ENCODE results near the gene CLEC2D. TPM values are rescaled to one million over a fixed set of nuclear protein-coding genes. Genes with fewer than 3 reads are reported as not detected.

The CLEC2D gene
- polyA plus RNA-seq, 1 donor from 2014 or later, result 102 TPM

DNA sequence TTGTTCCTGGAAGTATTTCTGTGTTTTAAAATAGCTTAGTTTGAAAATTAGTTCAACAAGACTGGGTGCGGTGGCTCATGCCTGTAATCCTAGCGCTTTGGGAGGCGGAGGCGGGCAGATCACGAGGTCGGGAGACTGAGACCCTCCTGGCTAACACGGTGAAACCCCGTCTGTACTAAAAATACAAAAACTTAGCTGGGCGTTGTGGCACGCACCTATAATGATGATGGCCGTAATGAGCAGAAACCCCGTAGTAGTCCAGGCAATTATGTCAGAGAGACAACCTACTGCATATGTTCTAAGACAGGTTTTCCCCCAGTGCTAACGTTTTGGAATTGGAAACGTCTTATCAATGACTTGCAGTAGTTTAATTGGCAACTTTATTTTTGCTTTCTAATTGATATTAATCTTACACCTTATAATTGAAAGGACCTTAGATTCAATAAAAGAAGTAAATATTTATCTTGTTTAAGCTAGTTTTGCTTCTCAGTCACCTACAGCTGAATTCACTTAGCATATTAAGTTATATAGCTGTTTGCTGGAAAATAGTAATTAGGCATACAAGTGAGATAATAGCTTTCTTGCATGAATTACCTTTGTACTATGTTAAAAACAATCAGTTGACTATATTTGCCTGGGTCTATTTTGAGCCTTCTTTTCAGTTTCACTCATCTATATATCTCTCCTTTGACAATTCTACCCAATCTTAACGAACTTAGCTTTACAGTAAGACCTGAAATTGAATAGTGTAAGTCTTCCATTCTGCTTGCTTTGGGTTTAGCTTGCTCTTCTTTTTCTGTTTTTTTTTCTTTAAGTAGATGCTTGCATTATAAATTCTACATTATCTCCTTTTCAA, 47.8 kb downstream of the CLEC2D start:
- Mint-ChIP-seq H3K27ac (peak overlapping the region; percentile 82 to 98 (median 93)), H3K27me3 (no peaks in the 10 kb centered on the region), H3K4me3 (peak overlapping the region; percentile 21 to 88 (median 74)), H3K36me3 (peaks cover 11% of the 10 kb centered on the region), H3K4me1 (peaks cover 82 to 88% (median 85%) of the 10 kb centered on the region in 3 donors), H3K9me3 (peaks cover 0 to 1% (median 0%) of the 10 kb centered on the region in 3 donors)

DNA sequence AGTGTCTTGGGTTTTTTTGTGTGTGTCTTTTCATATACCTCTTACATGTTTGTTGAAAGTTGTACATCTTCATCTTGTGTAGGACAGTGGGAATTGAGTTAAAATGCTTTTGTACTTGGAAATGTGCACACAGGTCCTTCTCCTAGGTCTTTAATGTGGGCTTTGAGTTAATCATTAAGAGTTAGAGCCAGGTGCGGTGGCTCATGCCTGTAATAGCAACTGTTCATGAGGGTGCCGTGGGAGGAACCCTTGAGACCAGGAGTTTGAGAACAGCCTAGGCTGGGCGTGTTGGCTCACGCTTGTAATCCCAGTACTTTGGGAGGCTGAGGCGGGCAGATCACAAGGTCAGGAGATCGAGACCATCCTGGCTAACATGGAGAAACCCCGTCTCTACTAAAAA, 49.5 kb downstream of the CLEC2D start:
- H3K27me3 Mint-ChIP-seq, result no peaks in the 10 kb centered on the region
- peaks cover 76 to 84% (median 81%) of the 10 kb centered on the region in 3 donors for H3K4me1 Mint-ChIP-seq
- H3K9me3 Mint-ChIP-seq, result peaks cover 0 to 1% (median 0%) of the 10 kb centered on the region in 3 donors
- H3K4me3 Mint-ChIP-seq, result peak overlapping the region in 3 of 4 donors; percentile 49 to 84 (median 63)
- H3K36me3 Mint-ChIP-seq, result peaks cover 14% of the 10 kb centered on the region
- peak overlapping the region; percentile 75 to 93 (median 87) for H3K27ac Mint-ChIP-seq

DNA sequence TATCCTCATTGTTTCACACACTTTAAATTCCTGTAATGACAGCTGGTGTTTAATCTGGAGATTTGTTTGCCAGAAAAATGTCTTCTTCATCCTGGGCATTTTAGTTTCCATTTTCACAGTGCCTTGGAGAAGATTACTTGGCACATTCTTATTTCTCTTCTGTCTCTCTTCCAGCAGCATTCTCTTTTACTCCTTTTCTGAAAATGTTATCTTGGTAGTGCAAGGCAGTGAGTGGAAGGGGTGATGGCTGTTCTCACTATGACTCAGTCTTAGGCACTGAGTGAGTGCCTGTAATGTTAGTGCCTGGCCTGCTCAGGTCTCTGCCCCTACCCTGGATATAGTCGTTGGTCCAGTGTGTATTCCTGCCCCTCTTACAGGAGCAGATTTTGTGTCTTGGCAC, 50.3 kb downstream of the CLEC2D start:
- H3K27ac Mint-ChIP-seq, result peak overlapping the region; percentile 75 to 87 (median 81)
- H3K9me3 Mint-ChIP-seq, result peaks cover 0 to 1% (median 0%) of the 10 kb centered on the region in 3 donors
- no peaks in the 10 kb centered on the region for H3K27me3 Mint-ChIP-seq
- H3K36me3 Mint-ChIP-seq, result peaks cover 14% of the 10 kb centered on the region
- H3K4me1 Mint-ChIP-seq, result peaks cover 76 to 82% (median 79%) of the 10 kb centered on the region in 3 donors
- H3K4me3 Mint-ChIP-seq, result peak overlapping the region in 3 of 4 donors; percentile 58 to 84 (median 63)

GRCh38 chr12:9721394-9722092, 52.0 kb downstream of the CLEC2D start:
- Mint-ChIP-seq H3K36me3 (peaks cover 13% of the 10 kb centered on the region), H3K27ac (peak overlapping the region; percentile 80 to 90 (median 86)), H3K4me1 (peaks cover 71 to 80% (median 71%) of the 10 kb centered on the region in 3 donors), H3K9me3 (peaks cover 0 to 1% (median 0%) of the 10 kb centered on the region in 3 donors), H3K4me3 (peak overlapping the region; percentile 26 to 75 (median 54)), H3K27me3 (no peaks in the 10 kb centered on the region)

- Mint-ChIP-seq H3K4me1 (peaks cover 51 to 65% (median 61%) of the 10 kb centered on the region in 3 donors), H3K36me3 (peaks cover 15% of the 10 kb centered on the region), H3K4me3 (peak overlapping the region; percentile 69 to 85 (median 74)), H3K27ac (peak overlapping the region; percentile 85 to 94 (median 86)), H3K27me3 (no peaks in the 10 kb centered on the region), H3K9me3 (no peaks in the 10 kb centered on the region)
These were observed 54.5 kb downstream of the CLEC2D start for GRCh38 chr12:9724023-9724422.

DNA sequence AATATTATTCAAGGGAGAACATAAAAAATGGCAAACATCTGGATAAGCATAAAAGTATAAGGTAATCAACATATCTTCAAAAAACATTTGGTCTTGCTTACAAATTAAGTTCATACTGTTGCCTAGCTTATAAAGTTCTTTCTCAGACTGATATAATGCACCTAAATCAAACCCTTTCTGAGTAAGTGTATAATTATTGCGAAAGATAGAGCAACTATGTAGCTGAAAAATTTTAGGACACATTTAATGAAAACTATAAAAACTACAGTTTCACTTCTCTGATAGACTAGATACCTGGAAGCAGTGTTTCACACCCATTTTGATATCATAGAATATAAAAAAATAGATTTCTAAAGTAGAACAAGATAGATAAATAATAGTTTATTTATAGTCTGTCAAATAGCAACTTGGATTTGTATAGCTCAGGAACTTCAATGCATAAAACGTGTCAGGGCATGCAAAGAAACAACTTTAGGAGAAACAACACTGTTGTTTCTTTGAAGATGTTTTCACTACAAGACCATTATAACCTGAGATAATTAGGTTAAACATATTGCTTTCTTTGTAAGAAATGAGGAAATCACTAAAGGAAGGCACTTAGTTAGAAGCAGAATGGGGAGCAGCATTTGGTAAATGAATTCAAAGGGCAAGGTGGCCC, 55.8 kb downstream of the CLEC2D start:
- Mint-ChIP-seq H3K4me1 (peaks cover 52 to 59% (median 57%) of the 10 kb centered on the region in 3 donors), H3K27me3 (no peaks in the 10 kb centered on the region), H3K9me3 (no peaks in the 10 kb centered on the region), H3K36me3 (peaks cover 11% of the 10 kb centered on the region), H3K27ac (peak overlapping the region; percentile 85 to 94 (median 86)), H3K4me3 (peak overlapping the region; percentile 3 to 88 (median 72))

- H3K36me3 Mint-ChIP-seq, result peaks cover 7% of the 10 kb centered on the region
- peak overlapping the region in 2 of 3 donors; percentile 65 to 90 for H3K27ac Mint-ChIP-seq
- peaks cover 35 to 42% (median 36%) of the 10 kb centered on the region in 3 donors for H3K4me1 Mint-ChIP-seq
- no peaks in the 10 kb centered on the region for H3K9me3 Mint-ChIP-seq
- peak overlapping the region; percentile 80 to 91 (median 82) for H3K4me3 Mint-ChIP-seq
- H3K27me3 Mint-ChIP-seq, result no peaks in the 10 kb centered on the region
These were observed 58.3 kb downstream of the CLEC2D start for GRCh38 chr12:9727813-9728212.

DNA sequence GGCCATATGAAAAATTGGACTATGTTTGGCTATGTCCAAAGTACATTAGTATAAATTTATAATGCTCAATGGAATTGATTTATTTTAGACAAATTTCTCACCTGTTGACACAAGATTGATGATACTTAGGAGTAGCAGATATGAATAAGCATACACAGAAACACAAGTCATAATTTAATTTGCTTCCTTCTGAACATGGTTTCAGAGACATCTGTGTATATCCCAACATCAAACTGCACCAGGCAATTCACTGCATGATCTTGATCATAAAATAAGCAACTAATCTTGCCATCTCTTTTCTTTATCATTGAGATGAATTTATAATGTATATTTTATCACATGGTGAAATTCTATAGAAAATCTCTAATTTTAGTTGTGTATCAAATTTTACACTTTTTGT, 59.6 kb downstream of the CLEC2D start:
- H3K9me3 Mint-ChIP-seq, result no peaks in the 10 kb centered on the region
- peak overlapping the region; percentile 95 to 97 (median 96) for H3K4me3 Mint-ChIP-seq
- H3K27me3 Mint-ChIP-seq, result no peaks in the 10 kb centered on the region
- peak overlapping the region in 2 of 3 donors; percentile 83 for H3K27ac Mint-ChIP-seq
- H3K4me1 Mint-ChIP-seq, result peaks cover 35 to 43% (median 35%) of the 10 kb centered on the region in 3 donors
- peaks cover 4% of the 10 kb centered on the region for H3K36me3 Mint-ChIP-seq

DNA sequence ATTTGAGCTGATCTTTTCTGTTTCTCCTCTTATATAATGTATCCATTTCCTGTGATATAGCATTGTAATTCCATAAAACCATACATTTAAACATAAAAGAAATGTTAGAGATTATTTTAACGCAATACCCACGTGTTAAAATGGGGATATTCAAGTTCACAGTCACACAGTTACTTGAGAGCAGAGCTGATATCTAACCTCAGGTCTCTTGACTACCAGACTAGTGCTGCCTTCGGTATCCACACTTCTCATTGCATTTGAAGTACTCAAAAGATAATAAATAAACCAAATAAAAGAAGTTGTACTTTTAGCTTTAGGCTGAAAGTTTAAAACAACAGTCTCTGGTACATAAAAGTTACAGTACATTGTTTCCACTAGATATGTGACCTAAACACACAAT, 60.5 kb downstream of the CLEC2D start:
- peak overlapping the region; percentile 95 to 97 (median 96) for H3K4me3 Mint-ChIP-seq
- H3K9me3 Mint-ChIP-seq, result no peaks in the 10 kb centered on the region
- H3K4me1 Mint-ChIP-seq, result peaks cover 29 to 35% (median 30%) of the 10 kb centered on the region in 3 donors
- H3K27me3 Mint-ChIP-seq, result no peaks in the 10 kb centered on the region
- H3K36me3 Mint-ChIP-seq, result peaks cover 4% of the 10 kb centered on the region
- H3K27ac Mint-ChIP-seq, result peak overlapping the region; percentile 83 to 93 (median 92)

DNA sequence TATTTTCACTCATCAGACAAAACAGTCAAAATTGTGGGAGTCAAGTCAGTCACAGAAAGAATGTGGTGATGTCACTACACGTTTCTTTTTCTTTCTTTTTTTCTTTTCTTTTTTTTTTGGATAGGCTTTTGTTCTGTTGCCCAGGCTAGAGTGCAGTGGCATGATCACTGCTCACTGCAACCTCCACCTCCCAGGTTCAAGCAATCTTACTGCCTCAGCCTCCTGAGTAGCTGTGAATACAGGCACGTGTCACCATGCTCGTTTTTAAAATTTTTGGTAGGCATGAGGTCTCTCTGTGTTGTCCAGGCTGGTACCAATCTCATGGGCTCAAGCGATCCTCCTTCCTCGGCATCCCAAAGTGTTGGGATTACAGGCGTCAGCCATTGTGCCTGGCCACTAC, 61.1 kb downstream of the CLEC2D start:
- H3K4me1 Mint-ChIP-seq, result peaks cover 25 to 31% (median 30%) of the 10 kb centered on the region in 3 donors
- peak overlapping the region; percentile 92 to 93 (median 93) for H3K27ac Mint-ChIP-seq

GRCh38 chr12:9731393-9731792, 61.9 kb downstream of the CLEC2D start:
- H3K4me3 Mint-ChIP-seq, result peak overlapping the region; percentile 95 to 97 (median 96)
- H3K36me3 Mint-ChIP-seq, result peaks cover 2% of the 10 kb centered on the region
- H3K27ac Mint-ChIP-seq, result peak overlapping the region; percentile 92 to 93 (median 93)
- peaks cover 26 to 32% (median 28%) of the 10 kb centered on the region in 3 donors for H3K4me1 Mint-ChIP-seq
- H3K27me3 Mint-ChIP-seq, result no peaks in the 10 kb centered on the region
- peaks cover 0 to 3% (median 0%) of the 10 kb centered on the region in 3 donors for H3K9me3 Mint-ChIP-seq

More for the DNA sequence above, 61.1 kb downstream of the CLEC2D start:
- H3K4me3 Mint-ChIP-seq, result peak overlapping the region; percentile 95 to 97 (median 96)
- peaks cover 3% of the 10 kb centered on the region for H3K36me3 Mint-ChIP-seq
- H3K27me3 Mint-ChIP-seq, result no peaks in the 10 kb centered on the region
- peaks cover 0 to under 1% (median 0%) of the 10 kb centered on the region in 3 donors for H3K9me3 Mint-ChIP-seq

DNA sequence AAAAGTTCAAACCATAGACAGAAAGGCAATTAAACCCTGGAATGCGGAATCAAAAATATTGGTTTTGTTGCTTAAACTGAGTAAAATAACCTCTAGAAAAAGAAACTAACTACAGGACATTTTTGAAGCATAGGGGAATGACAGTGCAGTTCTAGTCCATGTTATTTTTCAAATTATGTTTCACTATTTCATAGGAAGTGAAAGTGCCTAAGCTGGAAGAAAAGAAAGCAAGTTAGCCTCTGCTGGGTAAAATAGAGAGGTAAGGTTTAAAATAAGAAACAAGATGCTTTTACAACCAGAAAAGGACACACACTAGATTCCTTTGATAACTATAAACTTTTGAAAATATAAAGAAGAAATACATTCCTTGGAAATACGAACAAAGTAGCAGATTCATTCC, 62.3 kb downstream of the CLEC2D start:
- Mint-ChIP-seq H3K27me3 (no peaks in the 10 kb centered on the region), H3K36me3 (peaks cover 2% of the 10 kb centered on the region), H3K4me1 (peaks cover 30 to 33% (median 31%) of the 10 kb centered on the region in 3 donors), H3K27ac (peak overlapping the region; percentile 92 to 93 (median 93)), H3K4me3 (peak overlapping the region; percentile 95 to 97 (median 96)), H3K9me3 (peaks cover 0 to 3% (median 0%) of the 10 kb centered on the region in 3 donors)

DNA sequence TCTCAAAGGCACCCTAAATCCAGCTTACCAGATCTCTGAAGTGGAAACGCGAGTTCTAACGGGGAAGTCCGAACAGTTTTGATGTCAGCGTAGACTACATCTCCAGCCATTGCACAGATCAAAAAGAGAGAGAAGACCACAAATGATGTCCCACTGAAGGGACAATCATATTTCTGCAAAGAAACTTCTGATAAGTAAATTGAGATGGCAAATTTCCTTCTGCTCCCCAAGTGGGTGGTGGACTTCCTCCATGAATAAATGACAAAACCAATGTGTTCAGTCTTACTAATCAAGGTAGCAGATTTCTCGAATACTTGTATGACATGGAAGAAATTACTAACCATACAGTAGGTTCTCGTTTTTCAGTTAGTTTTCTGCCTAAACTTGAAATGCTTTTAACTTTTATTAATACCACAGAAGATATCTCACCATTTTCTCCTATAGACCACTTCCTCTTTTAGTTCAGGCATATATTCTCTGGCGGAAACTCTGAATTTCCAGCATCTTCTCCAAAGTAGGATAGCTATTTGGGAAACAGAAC, 63.5 kb downstream of the CLEC2D start, which contains the start of gene CLECL1:
Gene CLECL1, minus strand, starts transcription at position 177 of the 541 bp plus-strand sequence.
- H3K36me3 Mint-ChIP-seq, result peaks cover under 1% of the 10 kb centered on the region
- H3K4me1 Mint-ChIP-seq, result peaks cover 33 to 37% (median 34%) of the 10 kb centered on the region in 3 donors
- peak within 1 kb of the TSS; percentile 92 to 96 (median 95) for H3K27ac Mint-ChIP-seq
- peak within 1 kb of the TSS; percentile 95 to 97 (median 96) for H3K4me3 Mint-ChIP-seq
- peaks cover 0 to 3% (median 0%) of the 10 kb centered on the region in 3 donors for H3K9me3 Mint-ChIP-seq
- no peaks in the 10 kb centered on the region for H3K27me3 Mint-ChIP-seq

- Mint-ChIP-seq H3K36me3 (no peaks in the 10 kb centered on the region), H3K27ac (peak overlapping the region in 2 of 3 donors; percentile 2 to 6), H3K4me3 (peak overlapping the region; percentile 5 to 76 (median 38)), H3K9me3 (peaks cover 0 to 3% (median under 1%) of the 10 kb centered on the region in 3 donors), H3K4me1 (peaks cover 33 to 43% (median 41%) of the 10 kb centered on the region in 3 donors), H3K27me3 (no peaks in the 10 kb centered on the region)
These were observed 66.1 kb downstream of the CLEC2D start for GRCh38 chr12:9735601-9736000.

Data from IgD-negative memory B cell (primary cell).